H9 (cell line): ENCODE results near the gene ZBTB16. TPM values are rescaled to one million over a fixed set of nuclear protein-coding genes. Genes with fewer than 3 reads are reported as not detected.

Experiments used
- DNase-seq: peaks from one replicate; pipeline ENCODE4 v3.0.0-alpha.2; 2017
- H2AFZ ChIP-seq: one replicate; pipeline ENCODE4 v1.6.1; 2013; ENCODE audit warnings: mild to moderate bottlenecking, low read length, control low read depth, moderate library complexity
- H2AK5ac ChIP-seq: 2 replicates; pipeline ENCODE4 v1.6.1; 2013; ENCODE audit warnings: low read length, control low read depth, mixed read lengths; ENCODE audit not compliant: insufficient read length
- H2BK120ac ChIP-seq: one replicate; pipeline ENCODE4 v1.6.1; 2013; ENCODE audit warnings: low read depth, mild to moderate bottlenecking, low read length, control low read depth, inconsistent platforms; ENCODE audit not compliant: poor library complexity, severe bottlenecking
- H2BK12ac ChIP-seq: 2 replicates; pipeline ENCODE4 v1.6.1; 2013; ENCODE audit warnings: low read length, control low read depth, mixed read lengths, low read depth; ENCODE audit not compliant: insufficient read length
- H2BK15ac ChIP-seq: 2 replicates; pipeline ENCODE4 v1.6.1; 2013; ENCODE audit warnings: low read depth, low read length, control low read depth
- H2BK20ac ChIP-seq: one replicate; pipeline ENCODE4 v1.6.1; 2013; ENCODE audit warnings: low read depth, mild to moderate bottlenecking, low read length, control low read depth, inconsistent platforms; ENCODE audit not compliant: poor library complexity, severe bottlenecking
- H2BK5ac ChIP-seq: 2 replicates; pipeline ENCODE4 v1.6.1; 2013; ENCODE audit warnings: low read length, control low read depth, mixed read lengths; ENCODE audit not compliant: insufficient read length
- H3K14ac ChIP-seq: 2 replicates; pipeline ENCODE4 v1.6.1; 2013; ENCODE audit warnings: low read length, control low read depth; ENCODE audit not compliant: insufficient read depth
- H3K18ac ChIP-seq: 2 replicates; pipeline ENCODE4 v1.6.1; 2013; ENCODE audit warnings: low read depth, mild to moderate bottlenecking, mixed read lengths, low read length, control low read depth; ENCODE audit not compliant: insufficient read length
- H3K23ac ChIP-seq: 2 replicates; pipeline ENCODE4 v1.6.1; 2013; ENCODE audit warnings: low read length, control low read depth, mixed read lengths, low read depth; ENCODE audit not compliant: insufficient read length
- H3K23me2 ChIP-seq: 2 replicates; pipeline ENCODE4 v1.6.1; 2013; ENCODE audit warnings: low read depth, mild to moderate bottlenecking, mixed read lengths, low read length, control low read depth; ENCODE audit not compliant: insufficient read length, poor library complexity, severe bottlenecking
- H3K27ac ChIP-seq: 2 replicates; pipeline ENCODE4 v1.5.1; 2013; ENCODE audit warnings: low read length, control low read depth, mixed read lengths, low read depth; ENCODE audit not compliant: insufficient read length
- H3K27me3 ChIP-seq: 2 replicates; pipeline ENCODE4 v1.6.1; 2013; ENCODE audit warnings: low read length, control low read depth, inconsistent platforms; ENCODE audit not compliant: insufficient read depth
- H3K4ac ChIP-seq: 2 replicates; pipeline ENCODE4 v1.6.1; 2013; ENCODE audit warnings: low read depth, mild to moderate bottlenecking, control low read depth, inconsistent platforms, low read length, moderate library complexity
- H3K4me1 ChIP-seq: 2 replicates; pipeline ENCODE4 v1.6.1; 2013; ENCODE audit warnings: low read length, control low read depth, inconsistent platforms; ENCODE audit not compliant: insufficient read depth
- H3K4me2 ChIP-seq: 2 replicates; pipeline ENCODE4 v1.6.1; 2013; ENCODE audit warnings: low read length, control low read depth, mixed read lengths; ENCODE audit not compliant: insufficient read length, insufficient read depth
- H3K56ac ChIP-seq: 2 replicates; pipeline ENCODE4 v1.6.1; 2013; ENCODE audit warnings: low read depth, mild to moderate bottlenecking, mixed read lengths, low read length, control low read depth; ENCODE audit not compliant: insufficient read length
- H3K79me1 ChIP-seq: 2 replicates; pipeline ENCODE4 v1.6.1; 2013; ENCODE audit warnings: low read depth, mild to moderate bottlenecking, moderate library complexity, low read length, control low read depth, inconsistent platforms; ENCODE audit not compliant: insufficient read depth, poor library complexity, severe bottlenecking
- H3K79me2 ChIP-seq: 2 replicates; pipeline ENCODE4 v1.6.1; 2013; ENCODE audit warnings: low read length, control low read depth, inconsistent platforms; ENCODE audit not compliant: insufficient read depth
- H3K9ac ChIP-seq: 2 replicates; pipeline ENCODE4 v1.6.1; 2013; ENCODE audit warnings: low read length, control low read depth, mixed read lengths; ENCODE audit not compliant: insufficient read length; ENCODE audit errors: extremely low read depth
- H3K9me3 ChIP-seq: one replicate; pipeline ENCODE4 v1.6.1; 2013; ENCODE audit warnings: low read depth, low read length, inconsistent platforms; ENCODE audit not compliant: control insufficient read depth
- H3T11ph ChIP-seq: one replicate; pipeline ENCODE4 v1.6.1; 2013; ENCODE audit warnings: mild to moderate bottlenecking, low read length, control low read depth, inconsistent platforms
- H4K20me1 ChIP-seq: one replicate; pipeline ENCODE4 v1.6.1; 2013; ENCODE audit not compliant: control insufficient read depth, insufficient read length, insufficient read depth
- H4K5ac ChIP-seq: 2 replicates; pipeline ENCODE4 v1.6.1; 2013; ENCODE audit warnings: low read depth, mild to moderate bottlenecking, mixed read lengths, low read length, control low read depth; ENCODE audit not compliant: insufficient read length
- H4K8ac ChIP-seq: replicated peaks from 2 replicates; pipeline ENCODE4 v1.6.1; 2013; ENCODE audit warnings: low read length, control low read depth, mixed read lengths, low read depth; ENCODE audit not compliant: insufficient read length
- H4K91ac ChIP-seq: 2 replicates; pipeline ENCODE4 v1.6.1; 2013; ENCODE audit warnings: low read depth, mild to moderate bottlenecking, moderate library complexity, mixed read lengths, low read length, control low read depth; ENCODE audit not compliant: insufficient read length
- H3K27ac Mint-ChIP-seq, 3 experiments: 2 replicates in 2 of 3; 3 replicates in 1 of 3; pipeline ENCODE4 v1.8.0; 2020 to 2021; ENCODE audit warnings: mixed read lengths in 3 of 3, mild to moderate bottlenecking in 1 of 3, moderate library complexity in 1 of 3
- H3K27me3 Mint-ChIP-seq: 2 replicates; pipeline ENCODE4 v1.8.0; 2021; ENCODE audit warnings: low read depth, mild to moderate bottlenecking, moderate library complexity, mixed read lengths
- H3K36me3 Mint-ChIP-seq, 3 experiments: 2 replicates in 2 of 3; 3 replicates in 1 of 3; pipeline ENCODE4 v1.8.0; 2020 to 2021; ENCODE audit warnings: low read depth in 3 of 3, mixed read lengths in 3 of 3; ENCODE audit not compliant: insufficient read depth in 1 of 3
- H3K4me1 Mint-ChIP-seq, 2 experiments: 2 replicates each; pipeline ENCODE4 v1.8.0; 2020; ENCODE audit warnings: mixed read lengths in 2 of 2
- H3K4me3 Mint-ChIP-seq, 2 experiments: 2 replicates in 1 of 2; 3 replicates in 1 of 2; pipeline ENCODE4 v1.8.0; 2020 to 2021; ENCODE audit warnings: mild to moderate bottlenecking in 2 of 2, mixed read lengths in 2 of 2, moderate library complexity in 1 of 2
- H3K9me3 Mint-ChIP-seq, 2 experiments: 2 replicates in 1 of 2; 3 replicates in 1 of 2; pipeline ENCODE4 v1.8.0; 2020; ENCODE audit warnings: mild to moderate bottlenecking in 2 of 2, mixed read lengths in 2 of 2, moderate library complexity in 1 of 2
- WGBS: extraction: QIAGEN DNeasy Blood & Tissue Kit; methylation state at CpG from one replicate; pipeline ENCODE4 v1.1.7; 2013; ENCODE audit warnings: missing lambda C conversion rate, low lambda C conversion rate, mixed read lengths; ENCODE audit not compliant: insufficient read length; ENCODE audit errors: extremely low coverage; 5-methylcytosine and 5-hydroxymethylcytosine counted together
- total RNA-seq: library from RNA; stranded (reverse); gene quantifications from 2 replicates; pipeline ENCODE4 v1.2.1, GENCODE V29; 2021
- TF ChIP-seq, protein P1 (sequence below): fragments of 200-600 bp; sonication (generic); conservative IDR thresholded peaks from 3 replicates; pipeline ENCODE4 v1.8.0; 2021; ENCODE audit warnings: antibody characterized with exemption, mild to moderate bottlenecking

The ZBTB16 gene
- total RNA-seq, 1 experiment from 2014 or later = not detected

DNA sequence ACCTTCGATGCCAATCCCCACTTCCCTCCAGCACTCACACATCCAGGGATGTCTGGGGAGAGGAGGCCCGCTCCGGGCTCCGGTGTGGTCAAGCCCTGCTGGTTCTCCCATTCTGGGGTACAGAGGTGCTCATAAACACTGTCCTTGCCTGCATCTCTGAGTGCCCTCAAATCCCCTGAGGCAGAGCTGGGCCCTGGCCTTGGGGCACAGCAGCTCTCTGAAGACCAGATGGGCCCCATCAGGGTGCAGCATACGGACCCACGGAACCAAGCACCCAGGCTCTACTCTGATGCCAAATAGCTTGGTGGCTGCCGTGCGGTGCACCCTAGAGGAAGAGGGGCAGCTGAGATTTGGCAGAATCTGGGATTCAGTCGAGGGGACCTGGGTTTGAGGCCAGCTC is 201.0 kb downstream of the ZBTB16 start:
- Histone ChIP-seq H2BK5ac (no peak overlapping the region), H3K23ac (no peak overlapping the region), H3K4ac (no peak overlapping the region), H4K8ac (no peak overlapping the region), H3K4me1 (no peaks in the 10 kb centered on the region; the same call in 1 of the 2 replicates), H3K27me3 (no peaks in the 10 kb centered on the region), H4K91ac (no peak overlapping the region), H3K14ac (no peak overlapping the region), H2BK15ac (no peak overlapping the region), H3K56ac (no peak overlapping the region), H3K18ac (no peak overlapping the region), H2AK5ac (no peak overlapping the region), H3K23me2 (no peaks in the 10 kb centered on the region), H2BK20ac (no peak overlapping the region), H4K20me1 (no peaks in the 10 kb centered on the region), H2BK120ac (no peak overlapping the region), H3K79me1 (no peaks in the 10 kb centered on the region), H3K9me3 (no peaks in the 10 kb centered on the region), H2AFZ (no peak overlapping the region), H2BK12ac (no peak overlapping the region), H3K79me2 (no peaks in the 10 kb centered on the region), H3T11ph (no peak overlapping the region), H3K27ac (no peak overlapping the region), H3K9ac (no peak overlapping the region), H4K5ac (no peak overlapping the region), H3K4me2 (no peak overlapping the region)
- no peaks in the 10 kb centered on the region for H3K9me3 Mint-ChIP-seq
- peaks cover 4% of the 10 kb centered on the region for H3K27me3 Mint-ChIP-seq
- no peak overlapping the region for H3K4me3 Mint-ChIP-seq
- H3K4me1 Mint-ChIP-seq = peaks cover 7 to 20% of the 10 kb centered on the region in 2 experiments
- no peak overlapping the region for H3K27ac Mint-ChIP-seq
- DNase-seq = no peak
- TF ChIP-seq, protein P1, sequence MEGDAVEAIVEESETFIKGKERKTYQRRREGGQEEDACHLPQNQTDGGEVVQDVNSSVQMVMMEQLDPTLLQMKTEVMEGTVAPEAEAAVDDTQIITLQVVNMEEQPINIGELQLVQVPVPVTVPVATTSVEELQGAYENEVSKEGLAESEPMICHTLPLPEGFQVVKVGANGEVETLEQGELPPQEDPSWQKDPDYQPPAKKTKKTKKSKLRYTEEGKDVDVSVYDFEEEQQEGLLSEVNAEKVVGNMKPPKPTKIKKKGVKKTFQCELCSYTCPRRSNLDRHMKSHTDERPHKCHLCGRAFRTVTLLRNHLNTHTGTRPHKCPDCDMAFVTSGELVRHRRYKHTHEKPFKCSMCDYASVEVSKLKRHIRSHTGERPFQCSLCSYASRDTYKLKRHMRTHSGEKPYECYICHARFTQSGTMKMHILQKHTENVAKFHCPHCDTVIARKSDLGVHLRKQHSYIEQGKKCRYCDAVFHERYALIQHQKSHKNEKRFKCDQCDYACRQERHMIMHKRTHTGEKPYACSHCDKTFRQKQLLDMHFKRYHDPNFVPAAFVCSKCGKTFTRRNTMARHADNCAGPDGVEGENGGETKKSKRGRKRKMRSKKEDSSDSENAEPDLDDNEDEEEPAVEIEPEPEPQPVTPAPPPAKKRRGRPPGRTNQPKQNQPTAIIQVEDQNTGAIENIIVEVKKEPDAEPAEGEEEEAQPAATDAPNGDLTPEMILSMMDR = no peak
- WGBS = no CpG with 5 or more reads among the region's 9 CpGs
- H3K36me3 Mint-ChIP-seq = no peaks in the 10 kb centered on the region
